Activated CD8-positive, alpha-beta memory T cell treated with anti-CD3 and anti-CD28 coated beads for 24 hours (primary cell): ENCODE results near the gene LZTS3.
"Not testable (repeated sequence)": the region's sequence is repeated elsewhere in the genome, so short reads cannot be mapped to it uniquely, and the experiment has no call there.

Experiments used
- DNase-seq: peaks from one replicate; pipeline ENCODE4 v3.0.0-alpha.2; 2020

Gene LZTS3

GRCh38 chr20:3172933-3173609 lies at the start of gene LZTS3:
TSS of gene LZTS3 (minus strand) at chr20:3173549. CDS start at chr20:3167163, 6,386 bp downstream.
- DNase-seq, result peak; percentile 88

GRCh38 chr20:3221398-3222226 lies 48.3 kb upstream of the LZTS3 start:
- no peak for DNase-seq

GRCh38 chr20:3218307-3218988 lies 45.1 kb upstream of the LZTS3 start:
- DNase-seq, result peak; percentile 93

DNA sequence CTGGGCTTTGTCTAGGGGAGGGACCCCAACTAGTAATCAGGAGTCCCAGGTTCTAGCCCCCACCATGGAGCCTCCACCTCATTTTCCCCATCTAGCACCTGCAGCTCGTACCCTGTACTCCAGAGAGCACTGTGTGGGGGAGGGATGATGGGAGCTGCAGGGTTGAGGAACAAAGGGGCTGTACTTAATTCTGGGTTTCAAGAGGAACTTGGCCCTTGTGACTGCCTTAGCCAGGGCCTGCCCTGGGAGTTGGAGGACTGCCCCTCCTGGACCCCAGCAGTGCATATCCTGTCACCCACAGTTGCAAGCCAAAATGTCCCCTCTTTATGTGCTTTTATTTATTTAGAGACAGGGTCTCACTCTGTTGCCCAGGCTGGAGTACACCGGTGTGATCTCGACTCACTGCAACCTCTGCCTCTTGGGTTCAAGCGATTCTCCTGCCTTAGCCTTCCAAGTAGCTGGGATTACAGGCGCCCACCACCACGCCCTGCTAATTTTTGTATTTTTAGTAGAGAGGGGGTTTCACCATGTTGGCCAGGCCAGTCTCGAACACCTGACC lies 42.1 kb upstream of the LZTS3 start:
- not testable (repeated sequence) for DNase-seq

GRCh38 chr20:3213226-3213625 lies 39.9 kb upstream of the LZTS3 start:
- DNase-seq, result no peak

GRCh38 chr20:3210346-3210745 lies 37.0 kb upstream of the LZTS3 start:
- no peak for DNase-seq

DNA sequence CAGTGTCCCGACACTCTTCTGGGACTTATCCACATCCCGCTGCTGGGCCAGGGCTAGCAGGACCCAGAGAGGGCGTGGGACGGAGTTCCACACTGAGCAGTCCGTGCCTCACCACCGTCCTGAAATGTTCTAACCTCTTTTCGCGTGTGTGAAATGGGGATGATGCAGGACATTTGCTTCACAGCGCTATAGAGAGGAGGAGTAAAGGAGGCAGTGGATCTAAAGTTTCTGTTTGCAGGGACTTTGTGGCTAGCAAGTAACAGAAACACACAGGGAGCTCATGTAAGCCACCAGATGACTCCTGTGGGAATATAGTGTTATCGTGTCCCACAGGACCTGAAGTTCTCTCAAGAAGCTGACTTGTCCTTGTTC lies 36.6 kb upstream of the LZTS3 start:
- no peak for DNase-seq

DNA sequence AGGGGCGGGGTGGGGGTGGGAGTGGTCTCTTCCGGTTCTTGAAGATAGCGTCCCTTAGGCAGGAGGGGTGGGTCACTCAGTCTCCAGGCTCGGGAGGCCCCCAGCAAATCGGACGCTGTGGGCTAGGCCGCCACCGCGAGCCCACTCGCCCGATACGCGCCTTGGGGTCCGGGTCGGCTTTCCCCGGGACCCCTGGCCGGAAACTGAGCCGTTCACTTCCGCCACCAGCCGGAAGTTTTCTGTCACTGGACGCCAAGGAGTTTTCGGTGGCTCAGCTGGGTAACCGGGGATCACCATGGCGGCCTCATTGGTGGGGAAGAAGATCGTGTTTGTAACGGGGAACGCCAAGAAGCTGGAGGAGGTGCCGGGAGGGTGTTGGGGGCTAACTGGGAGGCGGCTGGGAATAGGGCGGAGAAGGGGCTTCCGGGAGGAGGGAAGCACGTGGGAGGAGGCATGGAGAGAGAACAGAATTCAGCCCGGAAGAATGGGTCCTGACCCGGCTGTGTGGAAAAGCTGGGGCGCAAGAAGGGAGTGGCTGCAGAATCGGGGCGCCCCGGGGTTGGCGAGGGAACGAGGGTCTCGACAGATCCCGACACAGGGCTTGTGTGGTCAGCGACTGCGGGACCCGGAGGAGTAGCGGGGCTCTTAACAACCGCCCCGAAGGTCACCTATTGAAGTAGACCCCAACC lies 36.1 kb upstream of the LZTS3 start, which contains the start of gene ITPA:
Gene ITPA (plus strand): TSS at position 242 of the 689 bp plus-strand sequence. CDS start 54 bp downstream, at position 296.
- peak; percentile 86 for DNase-seq

GRCh38 chr20:3208786-3209256 lies 35.5 kb upstream of the LZTS3 start:
- no peak for DNase-seq

DNA sequence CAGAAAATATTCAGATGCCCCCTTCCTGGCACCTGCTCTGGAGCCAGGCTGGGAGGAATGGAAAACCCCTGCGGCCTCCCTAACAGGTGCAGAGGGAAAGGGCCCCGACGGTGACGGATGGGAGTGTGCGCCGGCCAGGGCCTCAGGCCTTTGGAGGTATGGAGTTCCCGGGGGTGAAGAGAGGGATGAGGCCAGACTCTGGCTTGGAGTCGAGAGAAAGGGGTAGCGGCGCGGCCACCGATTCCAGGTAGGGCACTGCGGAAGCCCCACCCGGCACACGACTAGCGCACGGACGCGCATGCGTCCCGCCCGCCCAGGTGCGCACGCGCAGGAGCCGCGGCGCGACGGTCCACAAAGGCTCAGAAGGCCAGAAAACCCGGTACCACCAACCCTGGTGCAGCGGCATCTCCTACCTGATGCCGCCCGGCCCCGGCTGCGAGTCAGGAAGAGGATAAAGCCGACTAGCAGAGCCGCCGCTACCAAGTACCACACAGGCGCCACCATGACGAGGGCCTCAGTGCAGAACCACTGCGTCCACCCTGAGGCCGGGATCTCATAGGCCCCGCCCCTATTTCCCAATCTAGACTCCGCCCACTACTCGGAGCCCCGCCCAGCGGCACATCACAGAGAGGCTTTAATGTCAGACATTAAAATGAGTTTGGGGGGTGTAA lies 30.9 kb upstream of the LZTS3 start, which contains the start of gene DDRGK1:
Gene DDRGK1 (minus strand): TSS at position 559 of the 671 bp plus-strand sequence. CDS start 55 bp downstream, at position 504.
- peak; percentile 98 for DNase-seq

- peak; percentile 73 for DNase-seq
Observed at GRCh38 chr20:3203315-3204123, 30.2 kb upstream of the LZTS3 start.

DNA sequence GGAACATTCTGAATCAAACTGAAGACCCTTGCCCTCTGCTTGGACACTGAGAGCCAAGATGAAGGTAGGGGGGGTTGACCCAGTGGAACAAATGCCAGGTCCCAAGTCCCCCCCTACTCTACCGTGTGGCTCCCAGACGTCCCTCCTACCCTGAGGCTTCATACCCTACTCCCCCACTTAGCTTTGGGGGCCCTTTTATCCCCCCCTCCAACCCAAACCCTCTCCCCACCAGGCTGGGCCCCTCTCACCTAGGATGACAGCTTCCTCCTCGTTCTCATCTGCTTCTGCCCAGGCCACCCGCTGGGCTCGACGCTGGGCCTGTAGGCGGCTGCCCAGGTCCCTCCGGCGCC lies 29.6 kb upstream of the LZTS3 start:
- no peak for DNase-seq

GRCh38 chr20:3199976-3200755 lies 26.8 kb upstream of the LZTS3 start:
- DNase-seq, result no peak

- DNase-seq, result no peak
Observed at GRCh38 chr20:3199206-3199605, 25.9 kb upstream of the LZTS3 start.

DNA sequence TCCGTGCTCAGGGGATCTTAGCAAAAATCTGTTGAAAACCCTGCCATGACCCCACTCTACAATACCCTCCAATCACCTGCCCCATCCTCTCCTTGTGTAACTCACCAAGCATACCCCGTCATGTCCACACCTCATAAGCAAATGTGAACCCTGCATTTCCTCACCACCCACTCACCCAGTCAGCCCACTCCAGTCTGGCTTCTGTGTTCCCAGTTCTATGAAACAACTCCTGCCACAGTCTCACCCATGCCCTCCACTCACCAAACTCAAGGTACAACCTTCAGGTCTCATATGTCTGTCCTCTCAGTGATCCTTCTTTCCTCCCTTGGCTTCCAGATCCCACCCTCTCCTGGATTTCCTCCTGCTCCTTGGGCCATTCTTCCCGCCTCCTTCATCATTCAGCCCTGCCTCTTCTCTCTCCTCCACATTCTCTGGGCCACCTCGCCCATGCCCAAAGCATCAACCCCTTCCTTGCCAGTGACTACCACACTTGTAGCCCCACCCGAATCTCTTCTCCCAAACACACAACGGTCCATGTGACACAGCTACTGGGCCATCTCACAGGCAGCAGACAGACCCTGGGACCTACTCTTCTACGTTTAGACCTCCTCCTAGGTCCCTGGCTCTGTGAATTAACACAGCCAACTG lies 22.4 kb upstream of the LZTS3 start:
- no peak for DNase-seq

- DNase-seq, result no peak
Observed at GRCh38 chr20:3194617-3195280, 21.4 kb upstream of the LZTS3 start.

GRCh38 chr20:3193806-3194616 lies 20.7 kb upstream of the LZTS3 start:
- no peak for DNase-seq
